ENCODE results near the gene GOSR2. TPM values are rescaled to one million over a fixed set of nuclear protein-coding genes. Genes with fewer than 3 reads are reported as not detected.

GOSR2 gene
- total and polyA plus RNA-seq, 2 experiments from 2014 or later = 47.7 to 62.8 TPM

Small RNAs within 50 kb of the gene (microRNA-seq; reads per million reads assigned to microRNA genes)
- gene MIR5089 = not detected

Small RNAs within 50 kb of the gene (small RNA-seq; reads per million reads assigned to genes)
- gene MIR5089 = not detected
- not detected for gene RNU6ATAC3P

Other genes starting within 250 kb of the GOSR2 start
- gene WNT3, start 104.5 kb upstream of the GOSR2 start, total RNA-seq = 5.3 and 6.1 TPM in 2 replicates
- gene WNT3, start 104.5 kb upstream of the GOSR2 start, polyA plus RNA-seq = 5.3 and 7.3 TPM in 2 replicates
- gene WNT9B, start 71.6 kb upstream of the GOSR2 start, total RNA-seq = 2.6 and 3.0 TPM in 2 replicates
- gene WNT9B, start 71.6 kb upstream of the GOSR2 start, polyA plus RNA-seq = 0.33 and 2.4 TPM in 2 replicates
- gene RPRML, start 56.1 kb downstream of the GOSR2 start, total RNA-seq = not detected in 2 replicates
- not detected in 2 replicates for gene RPRML, start 56.1 kb downstream of the GOSR2 start, polyA plus RNA-seq

All from hepatocyte (in vitro differentiated cells).